ENCODE measurements around the gene NCAPG2. TPM values are rescaled to one million over a fixed set of nuclear protein-coding genes. Genes with fewer than 3 reads are reported as not detected.

The NCAPG2 gene
- polyA plus RNA-seq, 2 of the 4 experiments (the other 2 are of a cell fraction) = 53.8 to 63.0 TPM

DNA sequence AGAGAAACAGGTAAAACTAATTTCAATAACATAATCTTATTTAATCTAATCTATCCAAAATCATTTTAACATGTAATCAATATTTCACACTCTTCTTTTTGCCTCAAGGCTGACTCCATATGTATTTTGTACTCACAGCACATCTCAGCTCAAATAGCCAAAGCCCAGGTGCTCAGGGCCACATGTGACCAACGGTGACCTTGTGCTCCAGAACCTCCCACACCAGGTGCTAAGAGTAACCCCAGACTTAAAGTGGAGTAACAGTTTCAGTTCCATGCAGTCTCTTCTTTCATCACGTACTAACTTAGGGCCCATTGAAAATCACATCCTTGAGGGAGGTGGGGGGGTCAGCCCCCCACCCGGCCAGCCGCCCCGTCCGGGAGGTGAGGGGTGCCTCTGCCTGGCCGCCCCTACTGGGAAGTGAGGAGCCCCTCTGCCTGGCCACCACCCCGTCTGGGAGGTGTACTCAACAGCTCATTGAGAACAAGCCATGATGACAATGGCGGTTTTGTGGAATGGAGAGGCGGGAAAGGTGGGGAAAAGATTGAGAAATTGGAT lies 47.3 kb downstream of the NCAPG2 start:
- Histone ChIP-seq H3K9me3 (no peaks in the 10 kb centered on the region), H3K4me3 (no peak overlapping the region), H3K27ac (no peak overlapping the region), H3K4me2 (no peak overlapping the region), H3K4me1 (no peaks in the 10 kb centered on the region)
- CTCF ChIA-PET = interaction anchor here (1.1 kb wide), 1 partner anchor 10 kb away, joined by 3 read pairs; no protein-coding TSS in a partner anchor
- TF ChIP-seq EHF (CRISPR knock-in tag; IDR thresholded peaks at IDR 0.05) (no peak), HOXA7 (CRISPR knock-in tag; IDR thresholded peaks at IDR 0.05) (no peak), HOXB5 (CRISPR knock-in tag; IDR thresholded peaks at IDR 0.05) (no peak), CHD4 (IDR thresholded peaks at IDR 0.05; ENCODE audit: borderline replicate concordance) (no peak), PHF8 (IDR thresholded peaks at IDR 0.05; ENCODE audit: borderline replicate concordance, low read depth) (no peak), HOXB13 (CRISPR knock-in tag; IDR thresholded peaks at IDR 0.05; ENCODE audit: low read depth) (no peak), SMC3 (IDR thresholded peaks at IDR 0.05) (no peak), POLR2AphosphoS2 (conservative IDR thresholded peaks at IDR 0.05; ENCODE audit: low read length) (no peak), RFX5 (IDR thresholded peaks at IDR 0.05) (no peak)
- 75% methylated on average over 10 of the region's 10 CpGs for WGBS (ENCODE audit: missing lambda C conversion rate)
- DNase-seq (ENCODE audit: low read depth in 1 of 2, low spot score in 1 of 2) (no peak), FAIRE-seq (no peak), ATAC-seq (no peak)
- POLR2A ChIA-PET = interaction anchor here (1.0 kb wide), 1 partner anchor 48 kb away, joined by 4 read pairs; the partner anchor contains the start of gene NCAPG2

- ChIA-PET CTCF (no interaction called here), POLR2A (interaction anchor here (1.0 kb wide), 1 partner anchor 49 kb away, joined by 4 read pairs; the partner anchor contains the start of gene NCAPG2)
- 84% methylated on average over 7 of the region's 7 CpGs for WGBS (ENCODE audit: missing lambda C conversion rate)
- ATAC-seq = peak in 1 of 2 experiments; percentile 34; a peak in 1 of 6 replicates
- H3K4me2 ChIP-seq = no peak overlapping the region
- H3K4me3 ChIP-seq = no peak overlapping the region
- FAIRE-seq = no peak
- peak overlapping the region in 1 of 2 experiments; percentile 36; a peak in 1 of 6 replicates for H3K27ac ChIP-seq
- DNase-seq (ENCODE audit: low read depth in 1 of 2, low spot score in 1 of 2) = no peak
- no peaks in the 10 kb centered on the region for H3K4me1 ChIP-seq
- TF ChIP-seq MAFK (IDR thresholded peaks at IDR 0.05; ENCODE audit: partially characterized antibody) (peak; percentile 72), CHD2 (IDR thresholded peaks at IDR 0.05; ENCODE audit: low read length, partially characterized antibody) (no peak), RARB (CRISPR knock-in tag; IDR thresholded peaks at IDR 0.05) (no peak), NFE2L2 (conservative IDR thresholded peaks at IDR 0.05; ENCODE audit: low read length) (peak; percentile 22; the same call in 1 of the 2 replicates), HEYL (CRISPR knock-in tag; IDR thresholded peaks at IDR 0.05) (no peak), RFX5 (IDR thresholded peaks at IDR 0.05) (no peak), JUNB (IDR thresholded peaks at IDR 0.05) (no peak), HDAC2 (IDR thresholded peaks at IDR 0.05) (no peak), RCOR1 (IDR thresholded peaks at IDR 0.05; ENCODE audit: low read depth, low read length) (no peak), BHLHE40 (IDR thresholded peaks at IDR 0.05; ENCODE audit: low read depth, low read length) (no peak)
- no peaks in the 10 kb centered on the region for H3K9me3 ChIP-seq
Measured at GRCh38 chr7:158655931-158656441, 48.6 kb downstream of the NCAPG2 start.

- no peaks in the 10 kb centered on the region for H3K4me1 ChIP-seq
- ATAC-seq (peak; percentile 36 to 56; a peak in 3 of 6 replicates), FAIRE-seq (no peak), DNase-seq (ENCODE audit: low read depth in 1 of 2, low spot score in 1 of 2) (no peak)
- no peaks in the 10 kb centered on the region for H3K9me3 ChIP-seq
- no peak overlapping the region for H3K4me2 ChIP-seq
- no peak overlapping the region for H3K4me3 ChIP-seq
- ChIA-PET CTCF (no interaction called here), POLR2A (no interaction called here)
- no peak overlapping the region for H3K27ac ChIP-seq
- 93% methylated on average over 11 of the region's 11 CpGs for WGBS (ENCODE audit: missing lambda C conversion rate)
- TF ChIP-seq CHD2 (IDR thresholded peaks at IDR 0.05; ENCODE audit: low read length, partially characterized antibody) (no peak), NFE2L2 (conservative IDR thresholded peaks at IDR 0.05; ENCODE audit: low read length) (no peak), TP53 (CRISPR knock-in tag; IDR thresholded peaks at IDR 0.05) (no peak), ZFP36 (IDR thresholded peaks at IDR 0.05; ENCODE audit: borderline replicate concordance, partially characterized antibody) (no peak), MYC (IDR thresholded peaks at IDR 0.05; ENCODE audit: borderline replicate concordance, low read length) (no peak), CEBPB (IDR thresholded peaks at IDR 0.05) (no peak), SMC3 (IDR thresholded peaks at IDR 0.05) (no peak), USF2 (IDR thresholded peaks at IDR 0.05) (no peak), ELK1 (IDR thresholded peaks at IDR 0.05; ENCODE audit: low read depth, low read length) (no peak)
- TF ChIP-seq, protein P1, sequence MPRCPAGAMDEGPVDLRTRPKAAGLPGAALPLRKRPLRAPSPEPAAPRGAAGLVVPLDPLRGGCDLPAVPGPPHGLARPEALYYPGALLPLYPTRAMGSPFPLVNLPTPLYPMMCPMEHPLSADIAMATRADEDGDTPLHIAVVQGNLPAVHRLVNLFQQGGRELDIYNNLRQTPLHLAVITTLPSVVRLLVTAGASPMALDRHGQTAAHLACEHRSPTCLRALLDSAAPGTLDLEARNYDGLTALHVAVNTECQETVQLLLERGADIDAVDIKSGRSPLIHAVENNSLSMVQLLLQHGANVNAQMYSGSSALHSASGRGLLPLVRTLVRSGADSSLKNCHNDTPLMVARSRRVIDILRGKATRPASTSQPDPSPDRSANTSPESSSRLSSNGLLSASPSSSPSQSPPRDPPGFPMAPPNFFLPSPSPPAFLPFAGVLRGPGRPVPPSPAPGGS (IDR thresholded peaks at IDR 0.05) = no peak
- TF ChIP-seq, protein P2, sequence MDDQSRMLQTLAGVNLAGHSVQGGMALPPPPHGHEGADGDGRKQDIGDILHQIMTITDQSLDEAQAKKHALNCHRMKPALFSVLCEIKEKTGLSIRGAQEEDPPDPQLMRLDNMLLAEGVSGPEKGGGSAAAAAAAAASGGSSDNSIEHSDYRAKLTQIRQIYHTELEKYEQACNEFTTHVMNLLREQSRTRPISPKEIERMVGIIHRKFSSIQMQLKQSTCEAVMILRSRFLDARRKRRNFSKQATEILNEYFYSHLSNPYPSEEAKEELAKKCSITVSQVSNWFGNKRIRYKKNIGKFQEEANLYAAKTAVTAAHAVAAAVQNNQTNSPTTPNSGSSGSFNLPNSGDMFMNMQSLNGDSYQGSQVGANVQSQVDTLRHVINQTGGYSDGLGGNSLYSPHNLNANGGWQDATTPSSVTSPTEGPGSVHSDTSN (IDR thresholded peaks at IDR 0.05) = no peak
- TF ChIP-seq, protein P3, sequence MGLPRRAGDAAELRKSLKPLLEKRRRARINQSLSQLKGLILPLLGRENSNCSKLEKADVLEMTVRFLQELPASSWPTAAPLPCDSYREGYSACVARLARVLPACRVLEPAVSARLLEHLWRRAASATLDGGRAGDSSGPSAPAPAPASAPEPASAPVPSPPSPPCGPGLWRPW (IDR thresholded peaks at IDR 0.05) = no peak
Measured at GRCh38 chr7:158655507-158655906, 49.1 kb downstream of the NCAPG2 start.
